OCI-LY7 (cell line): Measurements from ENCODE around the gene SGK1. TPM values are rescaled to one million over a fixed set of nuclear protein-coding genes. Genes with fewer than 3 reads are reported as not detected.
"Not testable (repeated sequence)": the region's sequence is repeated elsewhere in the genome, so short reads cannot be mapped to it uniquely, and the experiment has no call there.

Experiments
- BruUV-seq: library from RNA; stranded (reverse); fragments of 400-500 nt; replicated peaks from 2 replicates; lab custom pipeline; 2021; lab: Mats Ljungman, UMichigan
- CTCF ChIA-PET: fragments of 300-600 bp; sonication (Branson Sonifier 250); formaldehyde crosslinking; loops from one replicate; lab custom pipeline; 2022; ENCODE audit warnings: antibody characterized with exemption; ENCODE audit not compliant: unreplicated experiment; lab: Charles Lee
- POLR2A ChIA-PET: fragments of 300-600 bp; sonication (Branson Sonifier 250); formaldehyde crosslinking; loops from one replicate; lab custom pipeline; 2022; ENCODE audit warnings: antibody characterized with exemption; lab: Charles Lee
- DNase-seq: peaks from one replicate; pipeline ENCODE4 v3.0.0-alpha.2; 2015; ENCODE audit warnings: low spot score
- H2AFZ ChIP-seq: fragments of 200-600 bp; sonication (generic), shearing (Covaris generic); 2 replicates; pipeline ENCODE4 v1.6.1; 2014; ENCODE audit warnings: mild to moderate bottlenecking, antibody characterized with exemption, low read length, moderate library complexity
- H3K27ac ChIP-seq: fragments of 200-600 bp; sonication (generic); 2 replicates; pipeline ENCODE4 v1.5.1; 2014; ENCODE audit warnings: mixed run types, low read depth, mild to moderate bottlenecking, moderate library complexity, low read length, inconsistent platforms; ENCODE audit not compliant: poor library complexity, severe bottlenecking
- H3K36me3 ChIP-seq: fragments of 200-600 bp; sonication (generic); 2 replicates; pipeline ENCODE4 v1.6.1; 2014; ENCODE audit warnings: mild to moderate bottlenecking, antibody characterized with exemption, low read length, moderate library complexity, mixed read lengths; ENCODE audit not compliant: insufficient read depth
- H3K4me1 ChIP-seq: fragments of 200-600 bp; sonication (generic); 2 replicates; pipeline ENCODE4 v1.5.1; 2014; ENCODE audit warnings: mild to moderate bottlenecking, low read length; ENCODE audit not compliant: insufficient read depth, poor library complexity, severe bottlenecking
- H3K4me2 ChIP-seq: fragments of 200-600 bp; sonication (generic); 2 replicates; pipeline ENCODE4 v1.6.1; 2014; ENCODE audit warnings: mild to moderate bottlenecking, low read length
- H3K4me3 ChIP-seq: fragments of 200-600 bp; sonication (generic); 2 replicates; pipeline ENCODE4 v1.5.1; 2014; ENCODE audit warnings: mild to moderate bottlenecking, low read depth, low read length; ENCODE audit not compliant: poor library complexity, severe bottlenecking
- H3K79me2 ChIP-seq: fragments of 200-600 bp; sonication (generic); 2 replicates; pipeline ENCODE4 v1.6.1; 2016; ENCODE audit warnings: low read depth, mild to moderate bottlenecking, low read length, moderate library complexity, mixed read lengths; ENCODE audit not compliant: insufficient read depth
- H3K9me2 ChIP-seq: fragments of 200-600 bp; sonication (generic); 2 replicates; pipeline ENCODE4 v1.6.1; 2016; ENCODE audit warnings: mild to moderate bottlenecking, low read length, mixed read lengths; ENCODE audit not compliant: insufficient read depth
- H3K9me3 ChIP-seq: fragments of 200-600 bp; sonication (generic); 2 replicates; pipeline ENCODE4 v1.6.1; 2014; ENCODE audit warnings: mild to moderate bottlenecking, mixed run types, low read length, mixed read lengths
- H4K20me1 ChIP-seq: fragments of 200-600 bp; sonication (generic); 2 replicates; pipeline ENCODE4 v1.6.1; 2014; ENCODE audit warnings: mild to moderate bottlenecking, antibody characterized with exemption, low read length, moderate library complexity, mixed read lengths; ENCODE audit not compliant: insufficient read depth
- EZH2phosphoT487 ChIP-seq: fragments of 200-600 bp; sonication (generic); IDR thresholded peaks from 2 replicates; pipeline ENCODE4 v1.6.1; 2018; ENCODE audit warnings: low read depth, borderline replicate concordance, mild to moderate bottlenecking, mixed run types, antibody characterized with exemption, low read length, moderate library complexity, mixed read lengths
- intact Hi-C: fragments of 100-400 bp; cut with micrococcal nuclease; formaldehyde crosslinking; loops from one replicate; pipeline ENCODE4 v1.10.0; 2022; ENCODE audit not compliant: unreplicated experiment
- total RNA-seq, 2 experiments: library from RNA; depleted of rRNA in 1 of 2; stranded (reverse); fragments of >200 nt in 1 of 2; shearing (Covaris generic) in 1 of 2; gene quantifications; 2 replicates each; pipeline ENCODE4 v1.2.3, GENCODE V29; 2014 to 2022
- TF ChIP-seq, protein P1 (sequence below): fragments of 200-600 bp; sonication (generic); conservative IDR thresholded peaks from 2 replicates; pipeline ENCODE4 v1.5.1; 2014; ENCODE audit warnings: mild to moderate bottlenecking, antibody characterized with exemption, low read length, moderate library complexity, mixed read lengths

The SGK1 gene
- total RNA-seq, 2 experiments from 2014 or later, result 5.2 to 27.6 TPM

DNA sequence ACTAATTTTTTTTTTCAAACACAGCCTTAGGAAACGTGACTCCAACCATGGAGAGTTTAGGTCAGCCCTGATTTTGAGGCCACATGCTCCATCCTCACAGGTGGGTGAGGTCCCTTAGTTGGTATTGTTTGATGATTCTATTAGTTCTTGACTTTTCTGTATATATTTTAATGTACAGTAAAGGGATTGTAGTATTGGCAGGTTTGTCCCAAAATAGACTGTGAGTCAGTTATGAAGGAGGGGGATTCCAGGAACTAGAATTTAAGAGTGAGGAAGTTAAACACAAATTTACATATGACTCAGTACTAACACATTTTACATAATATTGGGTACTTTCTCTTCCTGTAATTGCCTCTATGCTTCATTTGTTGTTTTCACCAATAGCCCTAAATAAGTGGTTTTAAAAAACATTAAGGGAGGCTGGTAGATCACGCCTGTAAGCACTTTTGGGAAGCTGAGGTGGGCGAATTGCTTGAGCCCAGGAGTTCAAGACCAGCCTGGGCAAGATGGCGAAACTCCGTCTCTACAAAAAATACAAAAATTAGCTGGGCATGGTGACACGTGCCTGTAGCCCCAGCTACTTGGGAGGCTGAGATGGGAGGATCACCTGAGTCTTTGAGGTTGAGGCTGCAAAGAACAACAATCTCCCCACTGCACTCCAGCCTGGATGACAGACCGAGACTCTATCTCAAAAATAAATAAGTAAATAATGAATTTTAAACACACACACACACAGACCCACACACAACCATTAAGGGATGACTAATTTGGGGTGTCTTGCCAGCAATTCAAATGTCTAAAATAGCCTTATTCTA, 81.8 kb downstream of the SGK1 start:
- Histone ChIP-seq H3K9me3 (no peaks in the 10 kb centered on the region), H3K4me1 (peaks cover 33% of the 10 kb centered on the region), H4K20me1 (no peaks in the 10 kb centered on the region), H3K79me2 (no peaks in the 10 kb centered on the region), H3K4me3 (no peak overlapping the region), H2AFZ (peak overlapping the region; percentile 98), H3K27ac (no peak overlapping the region), H3K9me2 (no peaks in the 10 kb centered on the region), H3K4me2 (peak overlapping the region; percentile 52), H3K36me3 (no peaks in the 10 kb centered on the region)
- intact Hi-C loops, result no loop called here
- no peak for TF ChIP-seq EZH2phosphoT487
- TF ChIP-seq, protein P1, sequence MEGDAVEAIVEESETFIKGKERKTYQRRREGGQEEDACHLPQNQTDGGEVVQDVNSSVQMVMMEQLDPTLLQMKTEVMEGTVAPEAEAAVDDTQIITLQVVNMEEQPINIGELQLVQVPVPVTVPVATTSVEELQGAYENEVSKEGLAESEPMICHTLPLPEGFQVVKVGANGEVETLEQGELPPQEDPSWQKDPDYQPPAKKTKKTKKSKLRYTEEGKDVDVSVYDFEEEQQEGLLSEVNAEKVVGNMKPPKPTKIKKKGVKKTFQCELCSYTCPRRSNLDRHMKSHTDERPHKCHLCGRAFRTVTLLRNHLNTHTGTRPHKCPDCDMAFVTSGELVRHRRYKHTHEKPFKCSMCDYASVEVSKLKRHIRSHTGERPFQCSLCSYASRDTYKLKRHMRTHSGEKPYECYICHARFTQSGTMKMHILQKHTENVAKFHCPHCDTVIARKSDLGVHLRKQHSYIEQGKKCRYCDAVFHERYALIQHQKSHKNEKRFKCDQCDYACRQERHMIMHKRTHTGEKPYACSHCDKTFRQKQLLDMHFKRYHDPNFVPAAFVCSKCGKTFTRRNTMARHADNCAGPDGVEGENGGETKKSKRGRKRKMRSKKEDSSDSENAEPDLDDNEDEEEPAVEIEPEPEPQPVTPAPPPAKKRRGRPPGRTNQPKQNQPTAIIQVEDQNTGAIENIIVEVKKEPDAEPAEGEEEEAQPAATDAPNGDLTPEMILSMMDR, result no peak
- ChIA-PET POLR2A (interaction anchor here (0.7 to 1.6 kb wide), 4 partner anchors 12 to 841 kb away, joined by 3 to 5 read pairs (median 4); no protein-coding TSS in a partner anchor), CTCF (no interaction called here)
- BruUV-seq, result no TSS peak
- no peak for DNase-seq

DNA sequence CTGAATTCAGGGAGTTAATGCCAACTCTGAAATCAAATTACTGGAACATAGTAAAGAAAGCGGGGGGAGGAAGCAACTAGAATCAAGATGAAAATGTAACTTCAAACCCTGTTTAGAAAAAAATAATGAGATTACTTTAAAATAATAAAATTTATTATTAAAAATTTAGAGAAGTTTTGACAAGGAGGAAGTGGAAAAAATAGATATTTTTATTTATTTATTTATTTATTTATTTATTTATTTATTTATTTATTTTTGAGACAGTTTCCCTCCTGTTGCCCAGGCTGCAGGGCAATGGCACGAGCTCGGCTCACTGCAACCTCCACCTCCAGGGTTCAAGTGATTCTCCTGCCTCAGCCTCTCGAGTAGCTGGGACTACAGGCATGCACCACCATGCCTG, 82.6 kb downstream of the SGK1 start:
- CTCF ChIA-PET, H3K9me2 ChIP-seq: not testable (repeated sequence)
- POLR2A ChIA-PET, result interaction anchor here (0.9 to 1.8 kb wide), 5 partner anchors 8 to 56 kb away, joined by 3 to 7 read pairs (median 3); no protein-coding TSS in a partner anchor

DNA sequence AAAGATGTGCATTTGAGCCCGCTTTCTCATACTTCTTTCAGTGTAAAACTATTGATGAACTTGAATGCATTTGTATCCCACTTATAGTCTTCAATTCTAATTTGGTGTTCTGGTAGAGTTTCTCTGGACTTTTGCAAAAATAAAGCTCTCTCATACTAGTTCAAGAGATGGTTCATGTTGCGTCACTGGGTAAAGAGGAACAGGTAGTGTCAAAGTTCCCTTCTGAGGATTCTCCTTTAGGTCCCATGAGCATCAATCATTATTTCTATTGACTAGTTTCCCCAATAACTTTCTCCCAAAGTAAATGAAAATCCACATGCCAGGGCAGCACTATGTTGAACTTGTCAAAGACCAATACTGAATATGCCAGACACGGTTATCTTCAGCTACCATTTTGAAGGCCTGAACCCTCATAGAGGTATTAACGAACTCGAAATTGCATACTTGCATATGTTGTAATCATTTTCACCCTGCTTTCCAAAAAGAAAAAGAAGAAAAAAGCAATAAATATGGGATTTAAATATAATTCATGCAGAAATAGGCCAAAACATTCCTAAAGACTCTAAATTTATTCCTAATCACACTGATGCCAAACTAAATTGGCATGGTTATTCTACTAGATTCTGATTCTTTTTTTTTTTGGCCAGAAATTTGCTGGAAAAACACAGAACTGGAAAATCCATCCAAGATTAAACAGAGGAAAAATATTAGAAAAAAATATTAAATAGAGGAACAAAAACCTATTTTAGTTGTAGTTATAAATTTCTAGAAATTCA, 84.5 kb downstream of the SGK1 start:
- POLR2A ChIA-PET, result interaction anchor here (0.6 to 1.5 kb wide), 6 partner anchors 9 to 639 kb away, joined by 3 to 4 read pairs (median 3); no protein-coding TSS in a partner anchor
- no peak overlapping the region for H3K4me2 ChIP-seq
- no peak overlapping the region for H2AFZ ChIP-seq
- H3K4me3 ChIP-seq, result no peak overlapping the region
- no peaks in the 10 kb centered on the region for H4K20me1 ChIP-seq
- H3K9me2 ChIP-seq, result no peaks in the 10 kb centered on the region
- H3K27ac ChIP-seq, result no peak overlapping the region
- no peaks in the 10 kb centered on the region for H3K79me2 ChIP-seq
- intact Hi-C loops, result no loop called here
- no TSS peak for BruUV-seq
- TF ChIP-seq, protein P1, result no peak
- no peak for TF ChIP-seq EZH2phosphoT487
- no peaks in the 10 kb centered on the region for H3K36me3 ChIP-seq
- CTCF ChIA-PET, result no interaction called here
- no peaks in the 10 kb centered on the region for H3K9me3 ChIP-seq
- no peak for DNase-seq
- H3K4me1 ChIP-seq, result peaks cover 39% of the 10 kb centered on the region

More for the DNA sequence above, 82.6 kb downstream of the SGK1 start:
- H4K20me1 ChIP-seq, intact Hi-C loops, BruUV-seq, DNase-seq, H3K36me3 ChIP-seq, H3K27ac ChIP-seq, H3K4me3 ChIP-seq, H3K79me2 ChIP-seq, H3K9me3 ChIP-seq: not testable (repeated sequence)
- H3K4me1 ChIP-seq, result peaks cover 33% of the 10 kb centered on the region
- peak overlapping the region; percentile 52; the same call in 1 of the 2 replicates for H3K4me2 ChIP-seq
- H2AFZ ChIP-seq, result peak overlapping the region; percentile 98; the same call in 1 of the 2 replicates
